ENCODE results near the gene RBPJL.
"Not testable (repeated sequence)": the region's sequence is repeated elsewhere in the genome, so short reads cannot be mapped to it uniquely, and the experiment has no call there.

Gene RBPJL

GRCh38 chr20:45342855-45343531 lies 36.4 kb downstream of the RBPJL start:
- no peak for DNase-seq (ENCODE audit: low spot score)

GRCh38 chr20:45343532-45344167 lies 37.0 kb downstream of the RBPJL start:
- DNase-seq (ENCODE audit: low spot score), result peak; percentile 54

- DNase-seq (ENCODE audit: low spot score), result no peak
Measured at GRCh38 chr20:45344168-45344860, 37.7 kb downstream of the RBPJL start.

- no peak for DNase-seq (ENCODE audit: low spot score)
Measured at GRCh38 chr20:45345104-45345936, 38.7 kb downstream of the RBPJL start.

GRCh38 chr20:45346291-45346718 lies 39.7 kb downstream of the RBPJL start:
- DNase-seq (ENCODE audit: low spot score), result no peak

GRCh38 chr20:45346851-45347250 lies 40.2 kb downstream of the RBPJL start:
- no peak for DNase-seq (ENCODE audit: low spot score)

GRCh38 chr20:45347297-45347935 lies 40.8 kb downstream of the RBPJL start:
- no peak for DNase-seq (ENCODE audit: low spot score)

GRCh38 chr20:45347936-45348778 lies 41.5 kb downstream of the RBPJL start, which contains the start of gene SDC4:
Gene SDC4, minus strand, starts transcription at chr20:45348424. Its CDS starts 40 bp downstream, at chr20:45348384.
- peak; percentile 55 for DNase-seq (ENCODE audit: low spot score)

GRCh38 chr20:45350217-45350616 lies 43.6 kb downstream of the RBPJL start:
- no peak for DNase-seq (ENCODE audit: low spot score)

GRCh38 chr20:45350795-45351194 lies 44.2 kb downstream of the RBPJL start:
- DNase-seq (ENCODE audit: low spot score), result not testable (repeated sequence)

- no peak for DNase-seq (ENCODE audit: low spot score)
Measured at GRCh38 chr20:45352729-45353128, 46.1 kb downstream of the RBPJL start.

- no peak for DNase-seq (ENCODE audit: low spot score)
Measured at GRCh38 chr20:45353746-45354145, 47.1 kb downstream of the RBPJL start.

GRCh38 chr20:45354423-45355208 lies 48.0 kb downstream of the RBPJL start:
- no peak for DNase-seq (ENCODE audit: low spot score)

GRCh38 chr20:45355209-45356084 lies 48.8 kb downstream of the RBPJL start:
- no peak for DNase-seq (ENCODE audit: low spot score)

- DNase-seq (ENCODE audit: low spot score), result no peak
Measured at GRCh38 chr20:45358282-45359068, 51.8 kb downstream of the RBPJL start.

GRCh38 chr20:45359069-45359405 lies 52.4 kb downstream of the RBPJL start:
- DNase-seq (ENCODE audit: low spot score), result no peak

- no peak for DNase-seq (ENCODE audit: low spot score)
Measured at GRCh38 chr20:45359406-45360148, 52.9 kb downstream of the RBPJL start.
